H9 (cell line): Measurements from ENCODE around the gene NRCAM. TPM values are rescaled to one million over a fixed set of nuclear protein-coding genes. Genes with fewer than 3 reads are reported as not detected.

Source experiments
- DNase-seq: peaks from one replicate; pipeline ENCODE4 v3.0.0-alpha.2; 2017
- H2AFZ ChIP-seq: one replicate; pipeline ENCODE4 v1.6.1; 2013; ENCODE audit warnings: mild to moderate bottlenecking, low read length, control low read depth, moderate library complexity
- H2AK5ac ChIP-seq: 2 replicates; pipeline ENCODE4 v1.6.1; 2013; ENCODE audit warnings: low read length, control low read depth, mixed read lengths; ENCODE audit not compliant: insufficient read length
- H2BK120ac ChIP-seq: one replicate; pipeline ENCODE4 v1.6.1; 2013; ENCODE audit warnings: low read depth, mild to moderate bottlenecking, low read length, control low read depth, inconsistent platforms; ENCODE audit not compliant: poor library complexity, severe bottlenecking
- H2BK12ac ChIP-seq: 2 replicates; pipeline ENCODE4 v1.6.1; 2013; ENCODE audit warnings: low read length, control low read depth, mixed read lengths, low read depth; ENCODE audit not compliant: insufficient read length
- H2BK15ac ChIP-seq: 2 replicates; pipeline ENCODE4 v1.6.1; 2013; ENCODE audit warnings: low read depth, low read length, control low read depth
- H2BK20ac ChIP-seq: one replicate; pipeline ENCODE4 v1.6.1; 2013; ENCODE audit warnings: low read depth, mild to moderate bottlenecking, low read length, control low read depth, inconsistent platforms; ENCODE audit not compliant: poor library complexity, severe bottlenecking
- H2BK5ac ChIP-seq: 2 replicates; pipeline ENCODE4 v1.6.1; 2013; ENCODE audit warnings: low read length, control low read depth, mixed read lengths; ENCODE audit not compliant: insufficient read length
- H3K14ac ChIP-seq: 2 replicates; pipeline ENCODE4 v1.6.1; 2013; ENCODE audit warnings: low read length, control low read depth; ENCODE audit not compliant: insufficient read depth
- H3K18ac ChIP-seq: 2 replicates; pipeline ENCODE4 v1.6.1; 2013; ENCODE audit warnings: low read depth, mild to moderate bottlenecking, mixed read lengths, low read length, control low read depth; ENCODE audit not compliant: insufficient read length
- H3K23ac ChIP-seq: 2 replicates; pipeline ENCODE4 v1.6.1; 2013; ENCODE audit warnings: low read length, control low read depth, mixed read lengths, low read depth; ENCODE audit not compliant: insufficient read length
- H3K23me2 ChIP-seq: 2 replicates; pipeline ENCODE4 v1.6.1; 2013; ENCODE audit warnings: low read depth, mild to moderate bottlenecking, mixed read lengths, low read length, control low read depth; ENCODE audit not compliant: insufficient read length, poor library complexity, severe bottlenecking
- H3K27ac ChIP-seq: 2 replicates; pipeline ENCODE4 v1.5.1; 2013; ENCODE audit warnings: low read length, control low read depth, mixed read lengths, low read depth; ENCODE audit not compliant: insufficient read length
- H3K27me3 ChIP-seq: 2 replicates; pipeline ENCODE4 v1.6.1; 2013; ENCODE audit warnings: low read length, control low read depth, inconsistent platforms; ENCODE audit not compliant: insufficient read depth
- H3K4ac ChIP-seq: 2 replicates; pipeline ENCODE4 v1.6.1; 2013; ENCODE audit warnings: low read depth, mild to moderate bottlenecking, control low read depth, inconsistent platforms, low read length, moderate library complexity
- H3K4me1 ChIP-seq: 2 replicates; pipeline ENCODE4 v1.6.1; 2013; ENCODE audit warnings: low read length, control low read depth, inconsistent platforms; ENCODE audit not compliant: insufficient read depth
- H3K4me2 ChIP-seq: 2 replicates; pipeline ENCODE4 v1.6.1; 2013; ENCODE audit warnings: low read length, control low read depth, mixed read lengths; ENCODE audit not compliant: insufficient read length, insufficient read depth
- H3K56ac ChIP-seq: 2 replicates; pipeline ENCODE4 v1.6.1; 2013; ENCODE audit warnings: low read depth, mild to moderate bottlenecking, mixed read lengths, low read length, control low read depth; ENCODE audit not compliant: insufficient read length
- H3K79me1 ChIP-seq: 2 replicates; pipeline ENCODE4 v1.6.1; 2013; ENCODE audit warnings: low read depth, mild to moderate bottlenecking, moderate library complexity, low read length, control low read depth, inconsistent platforms; ENCODE audit not compliant: insufficient read depth, poor library complexity, severe bottlenecking
- H3K79me2 ChIP-seq: 2 replicates; pipeline ENCODE4 v1.6.1; 2013; ENCODE audit warnings: low read length, control low read depth, inconsistent platforms; ENCODE audit not compliant: insufficient read depth
- H3K9ac ChIP-seq: 2 replicates; pipeline ENCODE4 v1.6.1; 2013; ENCODE audit warnings: low read length, control low read depth, mixed read lengths; ENCODE audit not compliant: insufficient read length; ENCODE audit errors: extremely low read depth
- H3K9me3 ChIP-seq: one replicate; pipeline ENCODE4 v1.6.1; 2013; ENCODE audit warnings: low read depth, low read length, inconsistent platforms; ENCODE audit not compliant: control insufficient read depth
- H3T11ph ChIP-seq: one replicate; pipeline ENCODE4 v1.6.1; 2013; ENCODE audit warnings: mild to moderate bottlenecking, low read length, control low read depth, inconsistent platforms
- H4K20me1 ChIP-seq: one replicate; pipeline ENCODE4 v1.6.1; 2013; ENCODE audit not compliant: control insufficient read depth, insufficient read length, insufficient read depth
- H4K5ac ChIP-seq: 2 replicates; pipeline ENCODE4 v1.6.1; 2013; ENCODE audit warnings: low read depth, mild to moderate bottlenecking, mixed read lengths, low read length, control low read depth; ENCODE audit not compliant: insufficient read length
- H4K8ac ChIP-seq: replicated peaks from 2 replicates; pipeline ENCODE4 v1.6.1; 2013; ENCODE audit warnings: low read length, control low read depth, mixed read lengths, low read depth; ENCODE audit not compliant: insufficient read length
- H4K91ac ChIP-seq: 2 replicates; pipeline ENCODE4 v1.6.1; 2013; ENCODE audit warnings: low read depth, mild to moderate bottlenecking, moderate library complexity, mixed read lengths, low read length, control low read depth; ENCODE audit not compliant: insufficient read length
- H3K27ac Mint-ChIP-seq, 3 experiments: 2 replicates in 2 of 3; 3 replicates in 1 of 3; pipeline ENCODE4 v1.8.0; 2020 to 2021; ENCODE audit warnings: mixed read lengths in 3 of 3, mild to moderate bottlenecking in 1 of 3, moderate library complexity in 1 of 3
- H3K27me3 Mint-ChIP-seq: 2 replicates; pipeline ENCODE4 v1.8.0; 2021; ENCODE audit warnings: low read depth, mild to moderate bottlenecking, moderate library complexity, mixed read lengths
- H3K36me3 Mint-ChIP-seq, 3 experiments: 2 replicates in 2 of 3; 3 replicates in 1 of 3; pipeline ENCODE4 v1.8.0; 2020 to 2021; ENCODE audit warnings: low read depth in 3 of 3, mixed read lengths in 3 of 3; ENCODE audit not compliant: insufficient read depth in 1 of 3
- H3K4me1 Mint-ChIP-seq, 2 experiments: 2 replicates each; pipeline ENCODE4 v1.8.0; 2020; ENCODE audit warnings: mixed read lengths in 2 of 2
- H3K4me3 Mint-ChIP-seq, 2 experiments: 2 replicates in 1 of 2; 3 replicates in 1 of 2; pipeline ENCODE4 v1.8.0; 2020 to 2021; ENCODE audit warnings: mild to moderate bottlenecking in 2 of 2, mixed read lengths in 2 of 2, moderate library complexity in 1 of 2
- H3K9me3 Mint-ChIP-seq, 2 experiments: 2 replicates in 1 of 2; 3 replicates in 1 of 2; pipeline ENCODE4 v1.8.0; 2020; ENCODE audit warnings: mild to moderate bottlenecking in 2 of 2, mixed read lengths in 2 of 2, moderate library complexity in 1 of 2
- CTCF ChIP-seq: fragments of 200-600 bp; sonication (generic); conservative IDR thresholded peaks from 3 replicates; pipeline ENCODE4 v1.8.0; 2021; ENCODE audit warnings: antibody characterized with exemption, mild to moderate bottlenecking
- WGBS: extraction: QIAGEN DNeasy Blood & Tissue Kit; methylation state at CpG from one replicate; pipeline ENCODE4 v1.1.7; 2013; ENCODE audit warnings: missing lambda C conversion rate, low lambda C conversion rate, mixed read lengths; ENCODE audit not compliant: insufficient read length; ENCODE audit errors: extremely low coverage; 5-methylcytosine and 5-hydroxymethylcytosine counted together
- total RNA-seq: library from RNA; stranded (reverse); gene quantifications from 2 replicates; pipeline ENCODE4 v1.2.1, GENCODE V29; 2021

Gene NRCAM
- total RNA-seq, 1 experiment from 2014 or later = 2.3 TPM

GRCh38 chr7:108135446-108136190, 320.6 kb downstream of the NRCAM start:
- TF ChIP-seq CTCF = no peak
- H3K23me2 ChIP-seq = no peaks in the 10 kb centered on the region
- peaks cover 3 to 4% of the 10 kb centered on the region in 2 experiments; a peak in 3 of 5 replicates for H3K9me3 Mint-ChIP-seq
- H3K79me1 ChIP-seq = no peaks in the 10 kb centered on the region
- WGBS = no CpG with 5 or more reads among the region's 7 CpGs
- H3K4me3 Mint-ChIP-seq = no peak overlapping the region
- no peak overlapping the region for H2AK5ac ChIP-seq
- H3T11ph ChIP-seq = no peak overlapping the region
- no peak for DNase-seq
- no peaks in the 10 kb centered on the region for H3K27me3 ChIP-seq
- H4K8ac ChIP-seq = no peak overlapping the region
- no peak overlapping the region for H3K9ac ChIP-seq
- H3K56ac ChIP-seq = no peak overlapping the region
- no peak overlapping the region for H4K91ac ChIP-seq
- H3K36me3 Mint-ChIP-seq = no peaks in the 10 kb centered on the region
- no peak overlapping the region for H3K18ac ChIP-seq
- no peaks in the 10 kb centered on the region for H3K79me2 ChIP-seq
- H3K27ac ChIP-seq = no peak overlapping the region
- no peak overlapping the region for H4K5ac ChIP-seq
- H3K9me3 ChIP-seq = no peaks in the 10 kb centered on the region
- H2AFZ ChIP-seq = no peak overlapping the region
- peaks cover 5 to 11% of the 10 kb centered on the region in 2 experiments for H3K4me1 Mint-ChIP-seq
- no peaks in the 10 kb centered on the region for H4K20me1 ChIP-seq
- H2BK12ac ChIP-seq = no peak overlapping the region
- no peak overlapping the region; a peak in 1 of 7 replicates for H3K27ac Mint-ChIP-seq
- H2BK120ac ChIP-seq = no peak overlapping the region
- no peak overlapping the region for H3K4ac ChIP-seq
- no peak overlapping the region for H3K14ac ChIP-seq
- H2BK15ac ChIP-seq = no peak overlapping the region
- no peak overlapping the region for H3K23ac ChIP-seq
- H3K27me3 Mint-ChIP-seq = peaks cover 4% of the 10 kb centered on the region; the same call in 1 of the 2 replicates
- no peak overlapping the region for H2BK20ac ChIP-seq
- no peak overlapping the region for H3K4me2 ChIP-seq
- no peaks in the 10 kb centered on the region for H3K4me1 ChIP-seq
- no peak overlapping the region for H2BK5ac ChIP-seq
